Tibial nerve (tissue), 4 donors: ENCODE results near the gene GPC5. TPM values are rescaled to one million over a fixed set of nuclear protein-coding genes. Genes with fewer than 3 reads are reported as not detected.
A peak's percentile ranks its signal among the peaks of the same experiment; 100 is the strongest.

ENCODE experiments used
- DNase-seq, 2 donors: peaks; one replicate each; pipeline ENCODE4 v3.0.0-alpha.2; 2019; ENCODE audit warnings: low spot score in 2 of 2
- H3K27ac ChIP-seq, 4 donors: fragments of 200-600 bp; sonication (generic) in 3 of 4; one replicate each; pipeline ENCODE4 v1.5.1; 2017 to 2019; ENCODE audit warnings: mild to moderate bottlenecking in 1 of 4
- H3K27me3 ChIP-seq, 2 donors: fragments of 200-600 bp; sonication (generic) in 1 of 2; one replicate each; pipeline versions ENCODE4 v1.5.1 to v1.6.0; 2017 to 2019
- H3K36me3 ChIP-seq, 3 donors: fragments of 200-600 bp; sonication (generic); one replicate each; pipeline ENCODE4 v1.5.1; 2018 to 2019
- H3K4me1 ChIP-seq, 4 donors: fragments of 200-600 bp; sonication (generic) in 3 of 4; one replicate each; pipeline ENCODE4 v1.5.1; 2017 to 2019
- H3K4me3 ChIP-seq, 4 donors: fragments of 200-600 bp; sonication (generic) in 3 of 4; one replicate each; pipeline ENCODE4 v1.5.1; 2017 to 2019; ENCODE audit warnings: mild to moderate bottlenecking in 1 of 4, moderate library complexity in 1 of 4
- H3K9me3 ChIP-seq, 4 donors: fragments of 200-600 bp; sonication (generic) in 3 of 4; one replicate each; pipeline ENCODE4 v1.5.1; 2017 to 2019
- CTCF ChIP-seq, 5 experiments: fragments of 200-600 bp in 3 of 5; fragments of 450-650 bp in 2 of 5; sonication (generic) in 3 of 5; IDR thresholded peaks; one replicate each; pipeline ENCODE4 v1.5.1; 2016 to 2019; ENCODE audit warnings: antibody characterized with exemption in 5 of 5, mild to moderate bottlenecking in 3 of 5, moderate library complexity in 2 of 5
- EP300 ChIP-seq, 2 donors: sonication (generic); formaldehyde crosslinking; IDR thresholded peaks; one replicate each; pipeline ENCODE4 v1.6.1; 2017; ENCODE audit warnings: antibody characterized with exemption in 2 of 2, mild to moderate bottlenecking in 1 of 2
- POLR2A ChIP-seq, 2 donors: fragments of 450-650 bp; IDR thresholded peaks; one replicate each; pipeline ENCODE4 v1.6.1; 2017; ENCODE audit warnings: antibody characterized with exemption in 2 of 2, mild to moderate bottlenecking in 2 of 2, moderate library complexity in 2 of 2
- WGBS, 2 donors: methylation state at CpG; one replicate each; pipeline ENCODE4 v1.1.5; 2018; 5-methylcytosine and 5-hydroxymethylcytosine counted together
- total RNA-seq, 4 donors: library from RNA; depleted of rRNA; stranded (reverse); fragments of >200 nt; gene quantifications; one replicate each; pipeline ENCODE4 v1.1.0, GENCODE V29; 2016

Gene GPC5
- total RNA-seq: 1 to 10 TPM in 3 of 4 donors, not detected in 1; 3.7 to 5.7 (median 4.2) TPM

- H3K4me3 ChIP-seq: peak within 1 kb of the TSS; percentile 28 to 59 (median 50)
- H3K9me3 ChIP-seq: no peaks in the 10 kb centered on the region
- WGBS, 2 donors: 1 to 3% methylated on average over 45 to 69 of the region's 76 CpGs
- H3K4me1 ChIP-seq: peaks cover 0 to 24% (median 10%) of the 10 kb centered on the region in 4 donors
- DNase-seq: peak; percentile 44 to 55
- TF ChIP-seq POLR2A (IDR thresholded peaks at IDR 0.05): no peak
- no peak for TF ChIP-seq EP300 (IDR thresholded peaks at IDR 0.05)
- no peak for TF ChIP-seq CTCF (IDR thresholded peaks at IDR 0.05)
- H3K27ac ChIP-seq: peak within 1 kb of the TSS in 1 of 4 donors; percentile 30
- H3K27me3 ChIP-seq: peaks cover 0 to 57% of the 10 kb centered on the region in 2 donors
- H3K36me3 ChIP-seq: no peaks in the 10 kb centered on the region
Measured at GRCh38 chr13:91398413-91399188, at the start of gene GPC5. TSS of gene GPC5 (plus strand) at chr13:91398621.

GRCh38 chr13:91348906-91349435, 49.5 kb upstream of the GPC5 start:
- Histone ChIP-seq H3K27me3 (no peaks in the 10 kb centered on the region), H3K36me3 (peaks cover 0 to 13% (median 0%) of the 10 kb centered on the region in 3 donors), H3K4me3 (peak overlapping the region; percentile 36 to 99 (median 81)), H3K4me1 (peaks cover 0 to 54% (median 22%) of the 10 kb centered on the region in 4 donors), H3K27ac (peak overlapping the region; percentile 76 to 99 (median 94)), H3K9me3 (no peaks in the 10 kb centered on the region)
- peak; percentile 95 to 97 for DNase-seq
- TF ChIP-seq EP300 (IDR thresholded peaks at IDR 0.05): peak in 1 of 2 donors; percentile 47
- TF ChIP-seq CTCF (IDR thresholded peaks at IDR 0.05): peak; percentile 94 to 100 (median 98)
- TF ChIP-seq POLR2A (IDR thresholded peaks at IDR 0.05): peak; percentile 29 to 53
- WGBS, 2 donors: 0 to 1% methylated on average over 13 to 27 of the region's 46 CpGs

GRCh38 chr13:91349992-91350911, 48.2 kb upstream of the GPC5 start:
- TF ChIP-seq POLR2A (IDR thresholded peaks at IDR 0.05) (no peak), EP300 (IDR thresholded peaks at IDR 0.05) (no peak), CTCF (IDR thresholded peaks at IDR 0.05) (no peak)
- 50 to 52% methylated on average over 5 of the region's 5 CpGs for WGBS, 2 donors
- Histone ChIP-seq H3K27me3 (no peaks in the 10 kb centered on the region), H3K4me3 (no peak overlapping the region), H3K9me3 (no peaks in the 10 kb centered on the region), H3K27ac (no peak overlapping the region), H3K4me1 (peaks cover 0 to 56% (median 23%) of the 10 kb centered on the region in 4 donors), H3K36me3 (peaks cover 0 to 25% (median 0%) of the 10 kb centered on the region in 3 donors)
- no peak for DNase-seq

DNA sequence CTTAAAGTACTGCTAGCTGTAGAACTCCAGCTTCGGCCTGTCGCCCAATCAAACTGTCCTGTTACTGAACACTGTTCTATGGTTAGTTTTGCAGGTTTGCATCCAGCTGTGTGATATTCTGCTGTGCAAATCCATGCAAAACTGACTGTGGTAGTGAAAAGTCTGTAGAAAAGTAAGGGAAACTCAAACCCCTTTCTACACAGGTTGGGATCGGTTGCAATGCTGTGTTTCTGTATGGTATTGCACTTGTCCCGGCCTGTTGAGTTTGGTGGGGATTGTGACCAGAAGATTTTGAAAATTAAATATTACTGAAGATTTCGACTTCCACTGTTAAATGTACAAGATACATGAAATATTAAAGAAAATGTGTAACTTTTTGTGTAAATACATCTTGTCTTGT, 47.3 kb upstream of the GPC5 start:
- TF ChIP-seq CTCF (IDR thresholded peaks at IDR 0.05): no peak
- no peak for TF ChIP-seq POLR2A (IDR thresholded peaks at IDR 0.05)
- TF ChIP-seq EP300 (IDR thresholded peaks at IDR 0.05): no peak
- H3K27me3 ChIP-seq: no peaks in the 10 kb centered on the region
- H3K9me3 ChIP-seq: no peaks in the 10 kb centered on the region
- H3K4me3 ChIP-seq: no peak overlapping the region
- H3K36me3 ChIP-seq: peaks cover 0 to 34% (median 0%) of the 10 kb centered on the region in 3 donors
- no peak for DNase-seq
- 86 to 87% methylated on average over 5 of the region's 5 CpGs for WGBS, 2 donors
- H3K27ac ChIP-seq: no peak overlapping the region
- peaks cover 0 to 54% (median 23%) of the 10 kb centered on the region in 4 donors for H3K4me1 ChIP-seq
